IPS-NIHi11 (cell line): ENCODE results near the gene PEX11A.

Source experiments
- DNase-seq: peaks from one replicate; pipeline ENCODE4 v3.0.0; 2012; ENCODE audit warnings: mixed read lengths, low spot score

The PEX11A gene

GRCh38 chr15:89675606-89676005 lies 14.9 kb downstream of the PEX11A start:
- no peak for DNase-seq

- DNase-seq: no peak
Observed at GRCh38 chr15:89674526-89674925, 16.0 kb downstream of the PEX11A start.

- peak; percentile 93 for DNase-seq
Observed at GRCh38 chr15:89673165-89673512, 17.4 kb downstream of the PEX11A start.

GRCh38 chr15:89672221-89673164 lies 18.1 kb downstream of the PEX11A start:
- DNase-seq: no peak

GRCh38 chr15:89671687-89672086 lies 18.9 kb downstream of the PEX11A start:
- no peak for DNase-seq

- DNase-seq: no peak
Observed at GRCh38 chr15:89670971-89671560, 19.5 kb downstream of the PEX11A start.

GRCh38 chr15:89669941-89670340 lies 20.6 kb downstream of the PEX11A start:
- no peak for DNase-seq

GRCh38 chr15:89669309-89669865 lies 21.2 kb downstream of the PEX11A start:
- no peak for DNase-seq

- DNase-seq: no peak
Observed at GRCh38 chr15:89668171-89668570, 22.4 kb downstream of the PEX11A start.

GRCh38 chr15:89667706-89667960 lies 22.9 kb downstream of the PEX11A start:
- no peak for DNase-seq

- no peak for DNase-seq
Observed at GRCh38 chr15:89666858-89667705, 23.5 kb downstream of the PEX11A start.

- no peak for DNase-seq
Observed at GRCh38 chr15:89666184-89666857, 24.2 kb downstream of the PEX11A start.

- DNase-seq: peak; percentile 81
Observed at GRCh38 chr15:89665449-89666181, 24.9 kb downstream of the PEX11A start.

GRCh38 chr15:89664441-89665350 lies 25.9 kb downstream of the PEX11A start:
- no peak for DNase-seq

GRCh38 chr15:89662893-89663626 lies 27.5 kb downstream of the PEX11A start:
- DNase-seq: no peak

GRCh38 chr15:89660556-89660955 lies 30.0 kb downstream of the PEX11A start:
- DNase-seq: no peak

- DNase-seq: no peak
Observed at GRCh38 chr15:89659295-89659694, 31.3 kb downstream of the PEX11A start.

GRCh38 chr15:89657686-89658200 lies 32.8 kb downstream of the PEX11A start:
- no peak for DNase-seq

GRCh38 chr15:89656116-89656815 lies 34.3 kb downstream of the PEX11A start:
- DNase-seq: no peak
